ENCODE measurements around the gene MYO1E.

DNA sequence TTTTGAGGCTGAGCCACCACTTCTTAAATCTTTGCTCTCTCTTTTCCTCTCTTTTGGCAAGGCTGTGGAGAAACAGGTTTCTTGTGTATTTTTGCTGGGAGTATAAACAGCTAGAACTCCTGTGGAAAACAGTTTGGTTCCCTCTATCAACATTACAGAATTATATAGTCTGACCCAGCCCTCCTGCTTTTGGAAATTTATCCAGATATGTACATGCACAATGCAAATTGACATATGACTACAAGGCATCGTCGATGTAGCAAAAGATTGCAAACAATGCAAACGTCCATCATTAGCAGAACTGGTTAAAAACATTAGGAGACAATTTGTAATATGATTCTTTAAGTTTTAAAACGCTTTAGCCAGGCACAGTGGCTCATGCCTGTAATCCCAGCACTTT is 12.5 kb upstream of the MYO1E start:
- TF ChIP-seq ZFP3 (CRISPR knock-in tag; IDR thresholded peaks at IDR 0.05) (no peak), BACH2 (CRISPR knock-in tag; IDR thresholded peaks at IDR 0.05; ENCODE audit: borderline replicate concordance) (no peak), ARNTL (CRISPR knock-in tag; IDR thresholded peaks at IDR 0.05; ENCODE audit: borderline replicate concordance, low read depth) (no peak), SNAI2 (CRISPR knock-in tag; IDR thresholded peaks at IDR 0.05) (no peak)
- TF ChIP-seq, protein P1, sequence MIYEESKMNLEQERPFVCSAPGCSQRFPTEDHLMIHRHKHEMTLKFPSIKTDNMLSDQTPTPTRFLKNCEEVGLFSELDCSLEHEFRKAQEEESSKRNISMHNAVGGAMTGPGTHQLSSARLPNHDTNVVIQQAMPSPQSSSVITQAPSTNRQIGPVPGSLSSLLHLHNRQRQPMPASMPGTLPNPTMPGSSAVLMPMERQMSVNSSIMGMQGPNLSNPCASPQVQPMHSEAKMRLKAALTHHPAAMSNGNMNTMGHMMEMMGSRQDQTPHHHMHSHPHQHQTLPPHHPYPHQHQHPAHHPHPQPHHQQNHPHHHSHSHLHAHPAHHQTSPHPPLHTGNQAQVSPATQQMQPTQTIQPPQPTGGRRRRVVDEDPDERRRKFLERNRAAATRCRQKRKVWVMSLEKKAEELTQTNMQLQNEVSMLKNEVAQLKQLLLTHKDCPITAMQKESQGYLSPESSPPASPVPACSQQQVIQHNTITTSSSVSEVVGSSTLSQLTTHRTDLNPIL (CRISPR knock-in tag; IDR thresholded peaks at IDR 0.05; ENCODE audit: low read depth) = no peak
- TF ChIP-seq, protein P2, sequence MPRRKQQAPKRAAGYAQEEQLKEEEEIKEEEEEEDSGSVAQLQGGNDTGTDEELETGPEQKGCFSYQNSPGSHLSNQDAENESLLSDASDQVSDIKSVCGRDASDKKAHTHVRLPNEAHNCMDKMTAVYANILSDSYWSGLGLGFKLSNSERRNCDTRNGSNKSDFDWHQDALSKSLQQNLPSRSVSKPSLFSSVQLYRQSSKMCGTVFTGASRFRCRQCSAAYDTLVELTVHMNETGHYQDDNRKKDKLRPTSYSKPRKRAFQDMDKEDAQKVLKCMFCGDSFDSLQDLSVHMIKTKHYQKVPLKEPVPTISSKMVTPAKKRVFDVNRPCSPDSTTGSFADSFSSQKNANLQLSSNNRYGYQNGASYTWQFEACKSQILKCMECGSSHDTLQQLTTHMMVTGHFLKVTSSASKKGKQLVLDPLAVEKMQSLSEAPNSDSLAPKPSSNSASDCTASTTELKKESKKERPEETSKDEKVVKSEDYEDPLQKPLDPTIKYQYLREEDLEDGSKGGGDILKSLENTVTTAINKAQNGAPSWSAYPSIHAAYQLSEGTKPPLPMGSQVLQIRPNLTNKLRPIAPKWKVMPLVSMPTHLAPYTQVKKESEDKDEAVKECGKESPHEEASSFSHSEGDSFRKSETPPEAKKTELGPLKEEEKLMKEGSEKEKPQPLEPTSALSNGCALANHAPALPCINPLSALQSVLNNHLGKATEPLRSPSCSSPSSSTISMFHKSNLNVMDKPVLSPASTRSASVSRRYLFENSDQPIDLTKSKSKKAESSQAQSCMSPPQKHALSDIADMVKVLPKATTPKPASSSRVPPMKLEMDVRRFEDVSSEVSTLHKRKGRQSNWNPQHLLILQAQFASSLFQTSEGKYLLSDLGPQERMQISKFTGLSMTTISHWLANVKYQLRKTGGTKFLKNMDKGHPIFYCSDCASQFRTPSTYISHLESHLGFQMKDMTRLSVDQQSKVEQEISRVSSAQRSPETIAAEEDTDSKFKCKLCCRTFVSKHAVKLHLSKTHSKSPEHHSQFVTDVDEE (CRISPR knock-in tag; IDR thresholded peaks at IDR 0.05) = no peak
- TF ChIP-seq, protein P3, sequence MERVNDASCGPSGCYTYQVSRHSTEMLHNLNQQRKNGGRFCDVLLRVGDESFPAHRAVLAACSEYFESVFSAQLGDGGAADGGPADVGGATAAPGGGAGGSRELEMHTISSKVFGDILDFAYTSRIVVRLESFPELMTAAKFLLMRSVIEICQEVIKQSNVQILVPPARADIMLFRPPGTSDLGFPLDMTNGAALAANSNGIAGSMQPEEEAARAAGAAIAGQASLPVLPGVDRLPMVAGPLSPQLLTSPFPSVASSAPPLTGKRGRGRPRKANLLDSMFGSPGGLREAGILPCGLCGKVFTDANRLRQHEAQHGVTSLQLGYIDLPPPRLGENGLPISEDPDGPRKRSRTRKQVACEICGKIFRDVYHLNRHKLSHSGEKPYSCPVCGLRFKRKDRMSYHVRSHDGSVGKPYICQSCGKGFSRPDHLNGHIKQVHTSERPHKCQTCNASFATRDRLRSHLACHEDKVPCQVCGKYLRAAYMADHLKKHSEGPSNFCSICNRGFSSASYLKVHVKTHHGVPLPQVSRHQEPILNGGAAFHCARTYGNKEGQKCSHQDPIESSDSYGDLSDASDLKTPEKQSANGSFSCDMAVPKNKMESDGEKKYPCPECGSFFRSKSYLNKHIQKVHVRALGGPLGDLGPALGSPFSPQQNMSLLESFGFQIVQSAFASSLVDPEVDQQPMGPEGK (CRISPR knock-in tag; IDR thresholded peaks at IDR 0.05; ENCODE audit: borderline replicate concordance) = no peak
